ENCODE measurements around the gene RPL32.
"Not testable (repeated sequence)": the region's sequence is repeated elsewhere in the genome, so short reads cannot be mapped to it uniquely, and the experiment has no call there.

RPL32 gene

DNA sequence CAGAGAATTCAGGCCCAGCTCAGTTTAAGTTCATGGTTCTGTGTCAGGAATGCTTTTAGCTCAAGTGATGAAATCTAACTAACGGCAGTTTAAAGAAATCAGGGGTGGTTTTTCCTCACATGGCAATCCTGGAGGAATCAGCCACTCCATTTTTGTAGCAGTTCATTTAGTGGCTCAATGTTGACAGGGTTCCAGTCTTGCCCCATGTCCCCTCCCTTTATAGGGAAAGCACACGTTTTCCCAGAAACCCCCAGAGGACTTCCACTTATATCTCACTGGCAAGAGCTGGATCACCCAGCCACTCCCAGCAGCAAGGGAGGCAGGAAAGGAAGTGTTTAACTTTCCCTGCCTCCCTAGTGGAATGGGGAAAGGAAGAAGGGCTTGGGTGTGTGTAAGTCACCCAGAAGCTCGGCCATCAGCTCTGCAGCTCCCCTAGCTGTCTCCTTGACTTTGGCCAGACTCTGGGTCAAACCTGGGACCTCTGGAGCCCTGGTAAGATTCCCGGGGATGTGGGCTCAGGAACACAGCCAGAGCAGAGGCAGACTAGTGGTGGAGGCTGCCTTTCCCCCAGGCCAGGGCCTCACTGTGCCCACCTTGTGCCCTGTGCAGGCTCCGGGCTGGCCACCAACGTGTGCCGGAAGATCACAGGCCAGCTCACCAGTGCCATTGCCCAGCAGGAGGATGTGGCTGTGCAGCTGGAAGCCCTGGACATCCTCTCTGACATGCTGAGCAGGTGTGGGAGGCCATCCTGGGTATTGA lies 33.6 kb downstream of the RPL32 start:
- DNase-seq: no peak

DNA sequence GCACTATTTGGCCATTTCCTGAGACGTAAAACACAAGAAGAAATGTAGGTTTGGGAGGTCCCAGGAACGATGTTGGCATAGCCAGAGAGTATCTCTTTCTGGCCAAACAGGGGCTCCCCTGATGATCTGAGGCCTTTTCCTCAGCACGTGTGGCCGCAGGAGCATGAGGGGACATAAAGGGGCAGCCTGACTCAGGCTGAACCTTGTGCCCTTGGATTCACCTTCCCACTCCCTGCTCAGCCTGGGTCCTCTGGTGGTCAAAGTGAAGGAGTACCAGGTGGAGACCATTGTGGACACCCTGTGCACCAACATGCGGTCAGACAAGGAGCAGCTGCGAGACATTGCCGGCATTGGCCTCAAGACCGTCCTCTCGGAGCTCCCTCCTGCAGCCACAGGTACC lies 34.3 kb downstream of the RPL32 start:
- no peak for DNase-seq

DNA sequence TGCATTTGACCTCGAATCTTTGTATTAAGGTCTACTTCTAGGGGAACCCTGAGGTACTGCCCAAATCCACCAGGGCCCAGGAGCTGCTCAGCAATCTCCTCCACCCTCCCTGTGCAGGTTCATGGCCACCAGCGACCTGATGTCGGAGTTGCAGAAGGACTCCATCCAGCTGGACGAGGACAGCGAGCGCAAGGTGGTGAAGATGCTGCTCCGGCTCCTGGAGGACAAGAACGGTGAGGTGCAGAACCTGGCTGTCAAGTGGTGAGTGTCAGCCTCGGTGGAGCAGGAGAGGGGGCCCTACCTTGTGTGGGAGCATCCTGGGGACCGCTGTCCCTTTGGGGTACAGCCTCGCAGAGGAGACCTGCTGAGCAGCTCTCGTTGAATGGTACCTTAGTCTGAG lies 38.0 kb downstream of the RPL32 start:
- DNase-seq: no peak

DNA sequence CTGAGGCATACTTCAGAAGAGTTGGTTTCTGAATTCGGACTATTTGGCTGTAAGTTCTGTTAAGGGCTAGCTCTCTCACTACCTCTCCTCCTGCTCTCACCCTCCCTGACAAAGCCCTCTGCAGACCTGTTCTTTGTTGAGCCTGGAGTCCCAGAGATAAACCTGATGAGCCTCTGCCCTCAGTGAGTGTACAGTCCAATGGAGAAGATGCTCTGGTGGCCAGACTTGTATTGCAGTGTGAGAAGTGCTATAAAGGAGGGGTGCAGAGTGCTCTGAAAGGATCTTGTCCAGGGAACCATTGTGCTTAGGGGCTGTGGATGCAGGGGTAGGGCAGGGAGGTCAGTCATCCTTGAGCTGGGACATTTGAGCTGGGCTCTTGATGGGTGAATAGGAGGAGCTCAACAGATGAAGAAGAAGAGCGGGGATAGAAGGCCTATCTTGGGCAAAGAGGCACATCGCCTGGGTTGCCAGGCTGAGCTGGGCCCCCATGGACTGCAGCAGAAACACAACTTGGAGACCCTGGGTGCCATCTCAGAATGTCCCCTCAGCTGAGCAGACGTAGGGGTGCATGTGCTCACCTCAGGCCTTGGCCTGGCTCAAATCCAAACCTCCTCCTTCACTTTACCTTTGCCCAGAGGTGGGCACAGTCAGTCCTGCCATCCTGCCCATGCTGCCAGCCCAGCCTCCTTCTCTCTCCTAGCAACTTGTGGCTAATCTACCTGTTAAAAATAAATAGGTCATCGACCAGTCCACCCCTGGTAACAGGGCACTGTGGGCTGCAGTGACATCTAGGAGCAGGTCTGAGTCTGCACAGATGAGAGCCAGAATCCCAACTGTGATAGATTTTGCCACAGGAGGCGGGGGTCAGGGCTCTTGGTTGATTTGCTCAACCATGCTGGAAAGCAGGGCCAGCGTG lies 41.6 kb downstream of the RPL32 start:
- no peak for DNase-seq

DNA sequence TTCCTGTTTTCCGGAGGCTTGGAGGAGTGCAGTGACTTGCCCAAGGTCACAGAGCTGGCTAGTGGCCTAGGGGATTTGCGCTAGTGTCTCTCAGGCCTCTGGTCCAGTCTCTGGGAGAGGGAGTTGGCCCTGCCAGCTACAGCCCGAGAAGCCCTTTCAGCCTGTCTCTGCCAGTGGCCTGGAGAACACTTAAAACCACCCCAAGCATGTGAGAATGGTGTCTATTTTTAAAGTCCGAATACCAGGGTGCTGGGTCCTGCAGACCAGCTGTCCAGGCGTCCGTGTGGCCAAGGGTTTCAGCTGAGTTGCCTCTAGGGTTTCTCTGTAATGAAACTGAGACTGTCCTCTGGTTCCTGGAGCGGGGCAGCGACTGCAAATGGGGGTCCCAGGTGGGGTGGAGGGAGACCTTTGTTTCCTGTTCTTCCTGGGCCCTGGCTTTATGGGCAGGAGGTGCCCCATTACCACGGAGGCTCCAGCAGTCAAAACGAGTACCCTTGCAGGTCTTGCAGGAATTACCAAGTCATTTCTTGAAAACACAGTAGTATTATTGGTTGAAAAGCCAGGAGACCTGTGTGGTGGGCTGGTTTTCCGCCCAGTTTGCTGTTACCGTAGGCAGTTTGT lies 42.7 kb downstream of the RPL32 start:
- no peak for DNase-seq

DNA sequence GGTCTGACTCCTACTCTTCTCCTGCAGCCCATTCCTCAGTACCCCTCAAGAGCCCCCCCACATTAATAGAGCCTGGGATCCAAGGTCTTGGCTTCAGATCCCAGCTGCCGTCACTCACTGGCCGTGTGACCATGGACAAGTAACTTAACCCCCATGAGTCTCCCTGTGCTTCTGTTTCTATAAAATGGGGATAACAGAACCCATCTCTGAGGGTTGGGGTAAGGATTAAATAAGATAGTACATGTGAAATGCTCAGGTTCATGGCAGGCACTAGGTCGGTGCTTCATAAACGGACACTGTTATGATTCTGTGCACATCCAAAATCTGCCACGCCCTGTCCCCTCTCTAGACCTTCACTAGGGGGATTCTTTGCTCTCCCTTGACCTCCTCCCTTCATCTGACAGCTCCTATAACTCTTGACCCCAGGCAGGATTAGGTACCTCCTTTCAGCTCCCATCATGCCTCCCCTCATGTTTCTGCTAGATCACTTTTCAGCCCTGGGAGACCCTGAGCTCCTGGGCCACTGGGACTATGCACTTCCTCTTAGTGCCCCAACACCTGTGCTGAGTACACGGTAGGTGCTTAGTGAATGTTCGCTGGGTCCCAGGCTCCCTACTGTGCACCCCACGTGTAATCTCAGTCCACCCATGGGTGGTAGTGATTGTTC lies 43.3 kb downstream of the RPL32 start:
- DNase-seq: no peak

DNA sequence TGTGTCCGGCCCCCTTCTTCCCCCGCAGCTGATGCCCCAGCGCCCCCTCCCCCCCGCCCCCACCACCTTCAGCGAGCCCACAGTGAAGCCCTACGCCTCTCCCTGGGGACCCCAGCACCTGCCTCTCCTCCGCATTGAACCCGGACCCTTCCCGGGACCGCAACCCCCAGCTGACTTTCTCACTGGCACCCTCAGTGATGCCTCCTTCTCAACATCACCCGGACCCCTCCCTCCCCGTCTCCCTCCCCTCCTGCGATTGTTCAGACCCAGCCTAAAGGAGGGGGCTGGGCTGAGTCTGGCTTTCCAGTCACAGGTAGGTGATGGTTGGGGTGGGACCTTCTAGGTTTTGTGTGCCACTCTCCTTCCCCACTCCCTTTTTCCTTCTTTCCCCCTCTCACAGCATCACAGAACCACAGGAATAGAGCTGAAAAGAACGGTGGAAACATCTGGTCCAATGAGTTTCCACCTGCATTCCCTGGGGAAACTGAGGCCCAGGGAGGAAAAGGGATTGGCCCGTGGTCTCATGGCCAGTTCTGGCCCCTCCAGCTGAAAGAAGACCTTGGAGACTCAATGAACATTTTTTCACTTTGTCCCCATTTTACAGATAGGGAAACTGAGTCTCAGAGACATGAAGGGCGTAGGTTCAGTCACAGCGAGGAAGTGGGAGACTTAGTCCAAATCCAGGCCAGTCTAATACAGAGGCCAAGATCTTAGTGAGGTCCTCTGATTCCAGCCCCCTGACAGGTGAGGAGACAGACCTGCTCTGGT lies 44.1 kb downstream of the RPL32 start:
- DNase-seq: no peak

DNA sequence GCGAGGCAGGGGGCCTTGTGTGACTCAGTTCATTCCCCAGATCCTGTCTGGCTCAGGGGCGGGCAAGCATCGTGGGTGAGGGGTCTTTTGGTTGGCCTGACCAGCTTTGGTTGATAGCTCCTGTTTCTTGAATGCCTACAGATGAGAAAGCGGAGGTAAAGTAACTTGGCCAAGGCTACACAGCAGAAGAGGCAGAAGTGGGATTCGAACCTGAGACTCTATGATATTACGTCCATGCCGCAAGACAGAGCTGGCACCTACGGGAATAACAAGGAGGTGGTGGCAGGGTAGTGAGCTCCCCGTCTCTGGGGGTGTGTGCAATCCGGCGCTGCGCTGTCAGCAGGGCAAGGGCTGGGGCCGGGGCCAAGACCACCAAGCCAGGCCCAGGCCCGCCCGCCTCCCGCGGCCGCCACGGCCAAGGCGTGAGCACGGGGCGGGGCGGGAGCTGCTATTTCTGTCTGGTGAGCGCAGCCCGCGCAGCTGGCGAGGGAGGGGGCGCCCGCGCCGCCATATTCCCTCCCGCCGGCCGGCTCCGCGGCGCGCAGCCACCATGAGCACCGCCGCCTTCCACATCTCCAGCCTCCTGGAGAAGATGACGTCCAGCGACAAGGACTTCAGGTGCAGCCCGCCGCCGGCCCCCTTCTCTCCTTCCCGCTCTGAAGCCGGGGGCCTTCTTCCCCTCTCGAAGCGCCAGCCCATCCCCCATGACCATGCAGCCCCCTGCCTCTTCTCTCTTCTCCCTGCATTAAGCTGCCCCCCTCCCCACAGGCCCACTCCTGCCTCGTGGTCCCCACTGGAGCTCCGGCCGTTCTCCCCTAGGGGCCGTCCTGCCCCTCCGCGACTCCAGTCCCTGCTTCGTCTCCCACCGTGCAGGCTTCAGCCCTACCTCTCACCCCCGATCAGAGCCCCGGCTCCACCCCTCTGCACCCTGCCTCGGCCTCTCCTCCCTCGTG lies 44.9 kb downstream of the RPL32 start, which contains the start of gene CAND2:
Gene CAND2 (plus strand): TSS at position 510 of the 953 bp plus-strand sequence. CDS start 41 bp downstream, at position 551.
- peak; percentile 60 for DNase-seq

DNA sequence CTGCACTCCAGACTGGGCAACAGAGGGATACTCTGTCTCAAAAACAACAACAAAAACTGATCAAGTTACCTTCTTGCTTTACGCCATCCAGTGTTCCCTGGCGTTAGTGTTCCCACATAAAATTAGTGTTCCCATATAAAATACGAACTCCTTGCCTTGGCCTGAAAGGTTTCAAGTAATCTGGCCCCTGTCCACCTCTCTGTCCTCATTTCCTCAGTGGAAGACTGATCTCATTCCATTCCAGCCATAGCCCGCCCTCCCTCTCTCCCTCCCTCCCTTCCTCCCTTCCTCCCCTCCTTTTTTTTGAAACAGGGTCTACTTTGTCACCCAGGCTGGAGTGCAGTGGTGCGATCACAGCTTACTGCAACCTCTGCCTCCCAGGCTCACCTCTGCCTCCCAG lies 47.7 kb downstream of the RPL32 start:
- DNase-seq: no peak

DNA sequence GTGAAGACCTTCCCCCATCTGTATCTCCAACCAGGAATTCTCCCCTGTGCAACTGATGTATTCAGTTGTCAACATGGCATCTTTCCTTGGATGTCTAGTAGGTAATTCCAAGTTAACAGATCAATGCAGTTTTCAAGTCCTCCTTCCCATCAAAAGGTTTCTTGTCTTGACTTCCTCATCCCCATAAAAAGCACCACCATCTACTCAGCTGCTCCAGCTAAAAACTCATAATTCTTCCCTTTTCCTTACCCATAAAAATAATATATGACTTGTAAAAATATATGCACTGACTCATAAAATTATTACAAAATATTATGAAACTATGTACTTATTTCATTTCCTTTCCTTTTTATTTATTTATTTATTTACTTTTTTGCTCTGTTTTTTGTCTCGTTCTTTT lies 49.9 kb downstream of the RPL32 start:
- DNase-seq: no peak

DNA sequence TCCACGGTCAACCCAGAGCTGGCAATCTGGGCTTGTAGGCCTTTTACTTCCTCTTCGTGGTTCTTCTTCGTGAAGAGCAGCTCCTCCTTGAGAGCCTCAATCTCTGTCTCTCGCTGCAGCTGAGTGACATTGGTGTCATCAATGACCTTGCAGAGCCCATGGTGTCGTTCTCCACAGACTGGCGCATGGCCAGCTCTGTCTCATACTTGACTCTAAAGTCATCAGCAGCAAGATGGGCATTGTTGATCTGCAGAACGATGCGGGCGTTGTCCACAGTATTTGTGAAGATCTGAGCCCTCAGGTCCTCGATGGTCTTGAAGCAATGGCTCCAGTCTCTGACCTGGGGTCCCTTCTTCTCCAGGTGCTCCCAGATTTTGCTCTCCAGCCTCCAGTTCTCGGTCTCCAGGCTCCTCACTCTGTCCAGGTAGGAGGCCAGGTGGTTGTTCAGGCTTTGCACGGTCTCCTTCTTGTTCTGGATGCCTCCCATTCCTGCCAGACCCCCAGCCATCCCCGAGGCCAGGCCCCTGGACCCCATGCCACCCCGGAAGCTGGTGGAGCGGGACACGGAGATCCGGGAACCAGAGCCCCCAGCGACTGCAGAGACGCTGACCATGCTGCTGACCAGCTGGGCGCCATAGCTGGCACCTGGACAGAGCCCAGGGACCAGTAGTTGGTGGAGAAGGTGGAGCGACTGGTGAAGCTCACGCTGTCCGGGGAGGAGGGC lies 53.2 kb downstream of the RPL32 start:
- DNase-seq: not testable (repeated sequence)

DNA sequence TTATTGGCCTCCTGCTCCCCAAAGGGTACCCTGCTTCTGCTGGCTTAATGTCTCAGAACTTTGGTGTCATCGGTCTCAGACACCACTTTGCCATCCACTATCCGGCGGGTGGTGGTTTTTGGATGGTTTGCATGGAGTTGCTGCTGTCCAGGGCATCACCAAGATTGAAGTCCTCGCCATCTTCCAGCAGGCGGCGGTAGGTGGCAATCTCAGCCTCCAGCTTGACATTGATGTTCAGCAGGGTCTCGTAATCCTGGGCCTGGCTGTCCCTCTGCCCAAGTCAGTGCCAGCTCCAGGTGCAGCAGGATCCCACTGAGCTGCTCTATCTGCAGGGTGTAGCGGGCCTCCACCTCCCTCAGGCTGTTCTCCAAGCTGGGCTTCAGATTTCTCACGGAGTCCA lies 54.0 kb downstream of the RPL32 start:
- peak; percentile 75 for DNase-seq

DNA sequence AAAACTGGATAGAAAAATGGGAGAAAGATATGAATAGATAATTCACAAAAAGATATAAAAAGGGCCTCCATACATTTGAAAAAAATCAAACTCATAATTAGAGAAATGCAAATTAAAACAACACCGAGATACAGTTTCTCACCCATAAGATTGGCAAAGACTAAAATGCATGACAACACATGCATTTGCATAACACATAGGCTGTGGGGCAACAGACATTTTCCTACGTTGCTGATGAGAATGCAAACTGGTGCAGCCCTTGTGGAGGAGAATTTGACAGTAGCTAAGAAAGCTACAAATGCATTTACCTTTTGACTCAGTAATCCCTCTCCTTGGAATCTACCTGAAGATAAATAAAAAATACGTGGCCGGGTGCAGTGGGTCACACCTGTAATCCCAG lies 56.3 kb downstream of the RPL32 start:
- DNase-seq: no peak
